Activated T-cell treated with anti-CD3 and anti-CD28 coated beads, Interleukin-2, amount 50 U/mL, for 4 hours (primary cell): ENCODE measurements around the gene PSME1. TPM values are rescaled to one million over a fixed set of nuclear protein-coding genes. Genes with fewer than 3 reads are reported as not detected.

Experiments
- ATAC-seq, 2 donors: fragments of 200-7000 bp; cut with Tn5 transposase; one replicate each; pipeline ENCODE4 v1.10.0; 2021
- DNase-seq: peaks from one replicate; pipeline ENCODE4 v3.0.0-alpha.2; 2020
- H3K27me3 Mint-ChIP-seq: one replicate; pipeline ENCODE4 v1.8.0; 2021; ENCODE audit warnings: low read depth, mixed read lengths
- H3K36me3 Mint-ChIP-seq: one replicate; pipeline ENCODE4 v1.8.0; 2022; ENCODE audit warnings: mixed read lengths; ENCODE audit not compliant: insufficient read depth
- H3K4me1 Mint-ChIP-seq: one replicate; pipeline ENCODE4 v1.8.0; 2021; ENCODE audit warnings: low read depth, mixed read lengths
- H3K4me3 Mint-ChIP-seq: one replicate; pipeline ENCODE4 v1.8.0; 2021; ENCODE audit warnings: mild to moderate bottlenecking, moderate library complexity, mixed read lengths
- H3K9me3 Mint-ChIP-seq: one replicate; pipeline ENCODE4 v1.8.0; 2021; ENCODE audit warnings: mixed read lengths
- total RNA-seq, 3 donors: library from RNA; stranded (reverse); gene quantifications; one replicate each; pipeline ENCODE4 v1.2.1, GENCODE V29; 2021

Gene PSME1
- total RNA-seq, 3 donors from 2014 or later, result 354 to 391 (median 378) TPM

GRCh38 chr14:24177041-24177825 lies 41.2 kb downstream of the PSME1 start:
- H3K36me3 Mint-ChIP-seq, result peaks cover 24% of the 10 kb centered on the region
- peaks cover 8% of the 10 kb centered on the region for H3K4me1 Mint-ChIP-seq
- no peak overlapping the region for H3K4me3 Mint-ChIP-seq
- no peaks in the 10 kb centered on the region for H3K9me3 Mint-ChIP-seq
- H3K27me3 Mint-ChIP-seq, result no peaks in the 10 kb centered on the region
- DNase-seq (no peak), ATAC-seq (no peak)

- peaks cover 6% of the 10 kb centered on the region for H3K4me1 Mint-ChIP-seq
- H3K27me3 Mint-ChIP-seq, result no peaks in the 10 kb centered on the region
- ATAC-seq (no peak), DNase-seq (no peak)
- H3K9me3 Mint-ChIP-seq, result no peaks in the 10 kb centered on the region
- H3K36me3 Mint-ChIP-seq, result peaks cover 29% of the 10 kb centered on the region
- H3K4me3 Mint-ChIP-seq, result no peak overlapping the region
Measured at GRCh38 chr14:24177891-24178290, 41.9 kb downstream of the PSME1 start.

- peaks cover 2% of the 10 kb centered on the region for H3K4me1 Mint-ChIP-seq
- peaks cover 32% of the 10 kb centered on the region for H3K36me3 Mint-ChIP-seq
- H3K9me3 Mint-ChIP-seq, result no peaks in the 10 kb centered on the region
- DNase-seq (no peak), ATAC-seq (no peak)
- H3K27me3 Mint-ChIP-seq, result no peaks in the 10 kb centered on the region
- H3K4me3 Mint-ChIP-seq, result no peak overlapping the region
Measured at GRCh38 chr14:24178399-24179178, 42.6 kb downstream of the PSME1 start.

- H3K4me1 Mint-ChIP-seq, result peaks cover 2% of the 10 kb centered on the region
- H3K27me3 Mint-ChIP-seq, result no peaks in the 10 kb centered on the region
- ATAC-seq (no peak), DNase-seq (no peak)
- no peak overlapping the region for H3K4me3 Mint-ChIP-seq
- peaks cover 33% of the 10 kb centered on the region for H3K36me3 Mint-ChIP-seq
- H3K9me3 Mint-ChIP-seq, result no peaks in the 10 kb centered on the region
Measured at GRCh38 chr14:24179294-24179960, 43.4 kb downstream of the PSME1 start.

- ATAC-seq (no peak), DNase-seq (no peak)
- no peaks in the 10 kb centered on the region for H3K27me3 Mint-ChIP-seq
Measured at GRCh38 chr14:24179961-24180796, 44.2 kb downstream of the PSME1 start.

GRCh38 chr14:24181371-24182077 lies 45.5 kb downstream of the PSME1 start:
- Mint-ChIP-seq H3K4me1 (peaks cover 2% of the 10 kb centered on the region), H3K27me3 (no peaks in the 10 kb centered on the region), H3K4me3 (no peak overlapping the region), H3K9me3 (no peaks in the 10 kb centered on the region), H3K36me3 (peaks cover 40% of the 10 kb centered on the region)
- ATAC-seq, result peak in 1 of 2 donors; percentile 3
- DNase-seq, result no peak

More at GRCh38 chr14:24179961-24180796, 44.2 kb downstream of the PSME1 start:
- Mint-ChIP-seq H3K4me1 (no peaks in the 10 kb centered on the region), H3K9me3 (no peaks in the 10 kb centered on the region), H3K36me3 (peaks cover 35% of the 10 kb centered on the region), H3K4me3 (no peak overlapping the region)

GRCh38 chr14:24182110-24182882 lies 46.3 kb downstream of the PSME1 start:
- ATAC-seq (peak in 1 of 2 donors; percentile 6), DNase-seq (no peak)
- peaks cover 6% of the 10 kb centered on the region for H3K4me1 Mint-ChIP-seq
- no peaks in the 10 kb centered on the region for H3K27me3 Mint-ChIP-seq
- H3K4me3 Mint-ChIP-seq, result no peak overlapping the region
- H3K9me3 Mint-ChIP-seq, result no peaks in the 10 kb centered on the region
- peaks cover 38% of the 10 kb centered on the region for H3K36me3 Mint-ChIP-seq

GRCh38 chr14:24183014-24183481 lies 47.1 kb downstream of the PSME1 start:
- H3K36me3 Mint-ChIP-seq, result peaks cover 38% of the 10 kb centered on the region
- H3K9me3 Mint-ChIP-seq, result no peaks in the 10 kb centered on the region
- peaks cover 12% of the 10 kb centered on the region for H3K4me1 Mint-ChIP-seq
- DNase-seq, result no peak
- ATAC-seq, result no peak
- H3K27me3 Mint-ChIP-seq, result no peaks in the 10 kb centered on the region
- no peak overlapping the region for H3K4me3 Mint-ChIP-seq

- Mint-ChIP-seq H3K36me3 (peaks cover 38% of the 10 kb centered on the region), H3K4me1 (peaks cover 22% of the 10 kb centered on the region), H3K9me3 (no peaks in the 10 kb centered on the region), H3K27me3 (no peaks in the 10 kb centered on the region), H3K4me3 (no peak overlapping the region)
- no peak for DNase-seq
- no peak for ATAC-seq
Measured at GRCh38 chr14:24184104-24184970, 48.3 kb downstream of the PSME1 start.

GRCh38 chr14:24185026-24185425 lies 49.0 kb downstream of the PSME1 start:
- peaks cover 37% of the 10 kb centered on the region for H3K36me3 Mint-ChIP-seq
- DNase-seq, result no peak
- ATAC-seq, result no peak
- no peak overlapping the region for H3K4me3 Mint-ChIP-seq
- peaks cover 25% of the 10 kb centered on the region for H3K4me1 Mint-ChIP-seq
- no peaks in the 10 kb centered on the region for H3K9me3 Mint-ChIP-seq
- H3K27me3 Mint-ChIP-seq, result no peaks in the 10 kb centered on the region

- ATAC-seq (no peak), DNase-seq (no peak)
- Mint-ChIP-seq H3K4me1 (peaks cover 26% of the 10 kb centered on the region), H3K36me3 (peaks cover 36% of the 10 kb centered on the region), H3K4me3 (no peak overlapping the region), H3K27me3 (no peaks in the 10 kb centered on the region), H3K9me3 (no peaks in the 10 kb centered on the region)
Measured at GRCh38 chr14:24185741-24186140, 49.7 kb downstream of the PSME1 start.
